CD4-positive, alpha-beta T cell treated with Interleukin-10 for 1 hour (primary cell): Measurements from ENCODE around the gene NELL1.
A peak's percentile ranks its signal among the peaks of the same experiment; 100 is the strongest.

Experiments used
- DNase-seq: peaks from one replicate; pipeline ENCODE4 v3.0.0-alpha.2; 2020

The NELL1 gene

GRCh38 chr11:20668844-20669819, at the start of gene NELL1:
TSS of gene NELL1 (plus strand) at chr11:20669586.
- no peak for DNase-seq

- no peak for DNase-seq
These were observed 48.4 kb upstream of the NELL1 start for GRCh38 chr11:20620988-20621387.

GRCh38 chr11:20621679-20622078, 47.7 kb upstream of the NELL1 start:
- DNase-seq: no peak

GRCh38 chr11:20623252-20623651, 46.1 kb upstream of the NELL1 start:
- DNase-seq: no peak

- DNase-seq: no peak
These were observed 43.1 kb upstream of the NELL1 start for GRCh38 chr11:20626279-20626678.

- DNase-seq: no peak
These were observed 42.4 kb upstream of the NELL1 start for GRCh38 chr11:20627026-20627425.

GRCh38 chr11:20627701-20628100, 41.7 kb upstream of the NELL1 start:
- no peak for DNase-seq

- DNase-seq: no peak
These were observed 37.7 kb upstream of the NELL1 start for GRCh38 chr11:20631519-20632168.

GRCh38 chr11:20632169-20632532, 37.2 kb upstream of the NELL1 start:
- DNase-seq: no peak

- DNase-seq: no peak
These were observed 35.3 kb upstream of the NELL1 start for GRCh38 chr11:20634044-20634443.

- no peak for DNase-seq
These were observed 34.6 kb upstream of the NELL1 start for GRCh38 chr11:20634781-20635180.

- no peak for DNase-seq
These were observed 31.3 kb upstream of the NELL1 start for GRCh38 chr11:20638074-20638473.

GRCh38 chr11:20639688-20640087, 29.7 kb upstream of the NELL1 start:
- no peak for DNase-seq

- DNase-seq: no peak
These were observed 29.0 kb upstream of the NELL1 start for GRCh38 chr11:20640401-20640800.

- no peak for DNase-seq
These were observed 25.0 kb upstream of the NELL1 start for GRCh38 chr11:20644360-20644759.

- DNase-seq: peak; percentile 47
These were observed 21.3 kb upstream of the NELL1 start for GRCh38 chr11:20647976-20648565.

GRCh38 chr11:20652150-20652806, 17.1 kb upstream of the NELL1 start:
- no peak for DNase-seq

- DNase-seq: no peak
These were observed 15.3 kb upstream of the NELL1 start for GRCh38 chr11:20654038-20654437.

- DNase-seq: no peak
These were observed 12.5 kb upstream of the NELL1 start for GRCh38 chr11:20656901-20657300.

- DNase-seq: no peak
These were observed 11.3 kb upstream of the NELL1 start for GRCh38 chr11:20658135-20658534.

GRCh38 chr11:20661445-20661844, 7.9 kb upstream of the NELL1 start:
- DNase-seq: no peak

- DNase-seq: no peak
These were observed 7.5 kb upstream of the NELL1 start for GRCh38 chr11:20661850-20662249.

- no peak for DNase-seq
These were observed 1.1 kb upstream of the NELL1 start for GRCh38 chr11:20668131-20668809.
